H9 (cell line): ENCODE results near the gene CYSTM1. TPM values are rescaled to one million over a fixed set of nuclear protein-coding genes. Genes with fewer than 3 reads are reported as not detected.

Experiments used
- DNase-seq: peaks from one replicate; pipeline ENCODE4 v3.0.0-alpha.2; 2017
- H2AFZ ChIP-seq: one replicate; pipeline ENCODE4 v1.6.1; 2013; ENCODE audit warnings: mild to moderate bottlenecking, low read length, control low read depth, moderate library complexity
- H2AK5ac ChIP-seq: 2 replicates; pipeline ENCODE4 v1.6.1; 2013; ENCODE audit warnings: low read length, control low read depth, mixed read lengths; ENCODE audit not compliant: insufficient read length
- H2BK120ac ChIP-seq: one replicate; pipeline ENCODE4 v1.6.1; 2013; ENCODE audit warnings: low read depth, mild to moderate bottlenecking, low read length, control low read depth, inconsistent platforms; ENCODE audit not compliant: poor library complexity, severe bottlenecking
- H2BK12ac ChIP-seq: 2 replicates; pipeline ENCODE4 v1.6.1; 2013; ENCODE audit warnings: low read length, control low read depth, mixed read lengths, low read depth; ENCODE audit not compliant: insufficient read length
- H2BK15ac ChIP-seq: 2 replicates; pipeline ENCODE4 v1.6.1; 2013; ENCODE audit warnings: low read depth, low read length, control low read depth
- H2BK20ac ChIP-seq: one replicate; pipeline ENCODE4 v1.6.1; 2013; ENCODE audit warnings: low read depth, mild to moderate bottlenecking, low read length, control low read depth, inconsistent platforms; ENCODE audit not compliant: poor library complexity, severe bottlenecking
- H2BK5ac ChIP-seq: 2 replicates; pipeline ENCODE4 v1.6.1; 2013; ENCODE audit warnings: low read length, control low read depth, mixed read lengths; ENCODE audit not compliant: insufficient read length
- H3K14ac ChIP-seq: 2 replicates; pipeline ENCODE4 v1.6.1; 2013; ENCODE audit warnings: low read length, control low read depth; ENCODE audit not compliant: insufficient read depth
- H3K18ac ChIP-seq: 2 replicates; pipeline ENCODE4 v1.6.1; 2013; ENCODE audit warnings: low read depth, mild to moderate bottlenecking, mixed read lengths, low read length, control low read depth; ENCODE audit not compliant: insufficient read length
- H3K23ac ChIP-seq: 2 replicates; pipeline ENCODE4 v1.6.1; 2013; ENCODE audit warnings: low read length, control low read depth, mixed read lengths, low read depth; ENCODE audit not compliant: insufficient read length
- H3K23me2 ChIP-seq: 2 replicates; pipeline ENCODE4 v1.6.1; 2013; ENCODE audit warnings: low read depth, mild to moderate bottlenecking, mixed read lengths, low read length, control low read depth; ENCODE audit not compliant: insufficient read length, poor library complexity, severe bottlenecking
- H3K27ac ChIP-seq: 2 replicates; pipeline ENCODE4 v1.5.1; 2013; ENCODE audit warnings: low read length, control low read depth, mixed read lengths, low read depth; ENCODE audit not compliant: insufficient read length
- H3K27me3 ChIP-seq: 2 replicates; pipeline ENCODE4 v1.6.1; 2013; ENCODE audit warnings: low read length, control low read depth, inconsistent platforms; ENCODE audit not compliant: insufficient read depth
- H3K4ac ChIP-seq: 2 replicates; pipeline ENCODE4 v1.6.1; 2013; ENCODE audit warnings: low read depth, mild to moderate bottlenecking, control low read depth, inconsistent platforms, low read length, moderate library complexity
- H3K4me1 ChIP-seq: 2 replicates; pipeline ENCODE4 v1.6.1; 2013; ENCODE audit warnings: low read length, control low read depth, inconsistent platforms; ENCODE audit not compliant: insufficient read depth
- H3K4me2 ChIP-seq: 2 replicates; pipeline ENCODE4 v1.6.1; 2013; ENCODE audit warnings: low read length, control low read depth, mixed read lengths; ENCODE audit not compliant: insufficient read length, insufficient read depth
- H3K56ac ChIP-seq: 2 replicates; pipeline ENCODE4 v1.6.1; 2013; ENCODE audit warnings: low read depth, mild to moderate bottlenecking, mixed read lengths, low read length, control low read depth; ENCODE audit not compliant: insufficient read length
- H3K79me1 ChIP-seq: 2 replicates; pipeline ENCODE4 v1.6.1; 2013; ENCODE audit warnings: low read depth, mild to moderate bottlenecking, moderate library complexity, low read length, control low read depth, inconsistent platforms; ENCODE audit not compliant: insufficient read depth, poor library complexity, severe bottlenecking
- H3K79me2 ChIP-seq: 2 replicates; pipeline ENCODE4 v1.6.1; 2013; ENCODE audit warnings: low read length, control low read depth, inconsistent platforms; ENCODE audit not compliant: insufficient read depth
- H3K9ac ChIP-seq: 2 replicates; pipeline ENCODE4 v1.6.1; 2013; ENCODE audit warnings: low read length, control low read depth, mixed read lengths; ENCODE audit not compliant: insufficient read length; ENCODE audit errors: extremely low read depth
- H3K9me3 ChIP-seq: one replicate; pipeline ENCODE4 v1.6.1; 2013; ENCODE audit warnings: low read depth, low read length, inconsistent platforms; ENCODE audit not compliant: control insufficient read depth
- H3T11ph ChIP-seq: one replicate; pipeline ENCODE4 v1.6.1; 2013; ENCODE audit warnings: mild to moderate bottlenecking, low read length, control low read depth, inconsistent platforms
- H4K20me1 ChIP-seq: one replicate; pipeline ENCODE4 v1.6.1; 2013; ENCODE audit not compliant: control insufficient read depth, insufficient read length, insufficient read depth
- H4K5ac ChIP-seq: 2 replicates; pipeline ENCODE4 v1.6.1; 2013; ENCODE audit warnings: low read depth, mild to moderate bottlenecking, mixed read lengths, low read length, control low read depth; ENCODE audit not compliant: insufficient read length
- H4K8ac ChIP-seq: replicated peaks from 2 replicates; pipeline ENCODE4 v1.6.1; 2013; ENCODE audit warnings: low read length, control low read depth, mixed read lengths, low read depth; ENCODE audit not compliant: insufficient read length
- H4K91ac ChIP-seq: 2 replicates; pipeline ENCODE4 v1.6.1; 2013; ENCODE audit warnings: low read depth, mild to moderate bottlenecking, moderate library complexity, mixed read lengths, low read length, control low read depth; ENCODE audit not compliant: insufficient read length
- H3K27ac Mint-ChIP-seq, 3 experiments: 2 replicates in 2 of 3; 3 replicates in 1 of 3; pipeline ENCODE4 v1.8.0; 2020 to 2021; ENCODE audit warnings: mixed read lengths in 3 of 3, mild to moderate bottlenecking in 1 of 3, moderate library complexity in 1 of 3
- H3K27me3 Mint-ChIP-seq: 2 replicates; pipeline ENCODE4 v1.8.0; 2021; ENCODE audit warnings: low read depth, mild to moderate bottlenecking, moderate library complexity, mixed read lengths
- H3K36me3 Mint-ChIP-seq, 3 experiments: 2 replicates in 2 of 3; 3 replicates in 1 of 3; pipeline ENCODE4 v1.8.0; 2020 to 2021; ENCODE audit warnings: low read depth in 3 of 3, mixed read lengths in 3 of 3; ENCODE audit not compliant: insufficient read depth in 1 of 3
- H3K4me1 Mint-ChIP-seq, 2 experiments: 2 replicates each; pipeline ENCODE4 v1.8.0; 2020; ENCODE audit warnings: mixed read lengths in 2 of 2
- H3K4me3 Mint-ChIP-seq, 2 experiments: 2 replicates in 1 of 2; 3 replicates in 1 of 2; pipeline ENCODE4 v1.8.0; 2020 to 2021; ENCODE audit warnings: mild to moderate bottlenecking in 2 of 2, mixed read lengths in 2 of 2, moderate library complexity in 1 of 2
- H3K9me3 Mint-ChIP-seq, 2 experiments: 2 replicates in 1 of 2; 3 replicates in 1 of 2; pipeline ENCODE4 v1.8.0; 2020; ENCODE audit warnings: mild to moderate bottlenecking in 2 of 2, mixed read lengths in 2 of 2, moderate library complexity in 1 of 2
- WGBS: extraction: QIAGEN DNeasy Blood & Tissue Kit; methylation state at CpG from one replicate; pipeline ENCODE4 v1.1.7; 2013; ENCODE audit warnings: missing lambda C conversion rate, low lambda C conversion rate, mixed read lengths; ENCODE audit not compliant: insufficient read length; ENCODE audit errors: extremely low coverage; 5-methylcytosine and 5-hydroxymethylcytosine counted together
- total RNA-seq: library from RNA; stranded (reverse); gene quantifications from 2 replicates; pipeline ENCODE4 v1.2.1, GENCODE V29; 2021
- TF ChIP-seq, protein P1 (sequence below): fragments of 200-600 bp; sonication (generic); conservative IDR thresholded peaks from 3 replicates; pipeline ENCODE4 v1.8.0; 2021; ENCODE audit warnings: antibody characterized with exemption, mild to moderate bottlenecking

Gene CYSTM1
- total RNA-seq, 1 experiment from 2014 or later, result 20.6 TPM

- Histone ChIP-seq H2BK20ac (no peak overlapping the region), H3K4me2 (no peak overlapping the region), H3K14ac (no peak overlapping the region; the same call in 1 of the 2 replicates), H4K91ac (no peak overlapping the region), H4K8ac (no peak overlapping the region), H3K27me3 (no peaks in the 10 kb centered on the region), H3K23ac (no peak overlapping the region), H3T11ph (no peak overlapping the region), H3K18ac (no peak overlapping the region), H3K23me2 (no peaks in the 10 kb centered on the region), H2BK5ac (no peak overlapping the region), H2AFZ (no peak overlapping the region), H3K4ac (no peak overlapping the region), H2BK12ac (no peak overlapping the region), H4K20me1 (no peaks in the 10 kb centered on the region), H3K79me1 (no peaks in the 10 kb centered on the region), H3K56ac (no peak overlapping the region), H3K79me2 (no peaks in the 10 kb centered on the region), H3K9ac (no peak overlapping the region), H2BK15ac (no peak overlapping the region), H3K4me1 (peaks cover 5% of the 10 kb centered on the region; the same call in 1 of the 2 replicates), H3K27ac (no peak overlapping the region), H2BK120ac (no peak overlapping the region), H4K5ac (no peak overlapping the region), H3K9me3 (no peaks in the 10 kb centered on the region), H2AK5ac (no peak overlapping the region)
- H3K27ac Mint-ChIP-seq, result peak overlapping the region in 2 of 3 experiments; percentile 36 to 82; a peak in 1 of 7 replicates
- WGBS, result no CpG with 5 or more reads among the region's 11 CpGs
- peaks cover 0 to 7% (median under 1%) of the 10 kb centered on the region in 3 experiments; a peak in 4 of 7 replicates for H3K36me3 Mint-ChIP-seq
- H3K27me3 Mint-ChIP-seq, result no peaks in the 10 kb centered on the region
- H3K4me1 Mint-ChIP-seq, result peaks cover 24 to 26% of the 10 kb centered on the region in 2 experiments
- TF ChIP-seq, protein P1, sequence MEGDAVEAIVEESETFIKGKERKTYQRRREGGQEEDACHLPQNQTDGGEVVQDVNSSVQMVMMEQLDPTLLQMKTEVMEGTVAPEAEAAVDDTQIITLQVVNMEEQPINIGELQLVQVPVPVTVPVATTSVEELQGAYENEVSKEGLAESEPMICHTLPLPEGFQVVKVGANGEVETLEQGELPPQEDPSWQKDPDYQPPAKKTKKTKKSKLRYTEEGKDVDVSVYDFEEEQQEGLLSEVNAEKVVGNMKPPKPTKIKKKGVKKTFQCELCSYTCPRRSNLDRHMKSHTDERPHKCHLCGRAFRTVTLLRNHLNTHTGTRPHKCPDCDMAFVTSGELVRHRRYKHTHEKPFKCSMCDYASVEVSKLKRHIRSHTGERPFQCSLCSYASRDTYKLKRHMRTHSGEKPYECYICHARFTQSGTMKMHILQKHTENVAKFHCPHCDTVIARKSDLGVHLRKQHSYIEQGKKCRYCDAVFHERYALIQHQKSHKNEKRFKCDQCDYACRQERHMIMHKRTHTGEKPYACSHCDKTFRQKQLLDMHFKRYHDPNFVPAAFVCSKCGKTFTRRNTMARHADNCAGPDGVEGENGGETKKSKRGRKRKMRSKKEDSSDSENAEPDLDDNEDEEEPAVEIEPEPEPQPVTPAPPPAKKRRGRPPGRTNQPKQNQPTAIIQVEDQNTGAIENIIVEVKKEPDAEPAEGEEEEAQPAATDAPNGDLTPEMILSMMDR, result peak; percentile 84
- no peak overlapping the region for H3K4me3 Mint-ChIP-seq
- H3K9me3 Mint-ChIP-seq, result no peaks in the 10 kb centered on the region
- peak; percentile 87 for DNase-seq
These were observed 65.1 kb downstream of the CYSTM1 start for GRCh38 chr5:140239939-140240700.
